HepG2 (cell line): ENCODE data around the gene DUS2. TPM values are rescaled to one million over a fixed set of nuclear protein-coding genes. Genes with fewer than 3 reads are reported as not detected.
A peak's percentile ranks its signal among the peaks of the same experiment; 100 is the strongest.

ENCODE experiments used
- ATAD3A ChIP-seq: sonication (generic); formaldehyde crosslinking; IDR thresholded peaks from 2 replicates; pipeline ENCODE4 v1.4.0; 2020; ENCODE audit warnings: missing genetic modification reagents
- CAMTA2 ChIP-seq: sonication (generic); formaldehyde crosslinking; IDR thresholded peaks from 2 replicates; pipeline ENCODE4 v1.4.0; 2020; ENCODE audit warnings: mild to moderate bottlenecking, missing genetic modification reagents, borderline replicate concordance
- DNMT3B ChIP-seq: conservative IDR thresholded peaks from 2 replicates; pipeline ENCODE4 v1.6.1; 2016; ENCODE audit warnings: missing biosample characterization, control low read depth
- ERF ChIP-seq: IDR thresholded peaks from 2 replicates; pipeline ENCODE4 v1.6.1; 2018; ENCODE audit warnings: missing biosample characterization, missing genetic modification reagents
- HMGXB4 ChIP-seq, 2 experiments: sonication (generic) in 1 of 2; formaldehyde crosslinking in 1 of 2; IDR thresholded peaks; 2 replicates each; pipeline versions ENCODE4 v1.4.0 to v1.6.1; 2018 to 2020; ENCODE audit warnings: missing genetic modification reagents in 2 of 2, borderline replicate concordance in 1 of 2, low read depth in 1 of 2, mild to moderate bottlenecking in 1 of 2, missing biosample characterization in 1 of 2
- HOMEZ ChIP-seq: IDR thresholded peaks from 2 replicates; pipeline ENCODE4 v1.6.1; 2016; ENCODE audit warnings: low read depth
- IRX3 ChIP-seq: sonication (generic); formaldehyde crosslinking; IDR thresholded peaks from 2 replicates; pipeline ENCODE4 v1.8.1; 2023; ENCODE audit warnings: mild to moderate bottlenecking, low read depth, missing genetic modification reagents, borderline replicate concordance
- KAT7 ChIP-seq: IDR thresholded peaks from 2 replicates; pipeline ENCODE4 v1.6.1; 2018; ENCODE audit warnings: borderline replicate concordance, missing compliant biosample characterization
- KDM2A ChIP-seq: sonication (generic); formaldehyde crosslinking; IDR thresholded peaks from 2 replicates; pipeline ENCODE4 v1.4.0; 2020; ENCODE audit warnings: low read depth, missing genetic modification reagents, borderline replicate concordance
- PRPF4 ChIP-seq: fragments of 200-400 bp; formaldehyde crosslinking; IDR thresholded peaks from 2 replicates; pipeline ENCODE4 v1.6.1; 2016; ENCODE audit warnings: low read length, low read depth; ENCODE audit not compliant: poor library complexity, severe bottlenecking
- SRF ChIP-seq: IDR thresholded peaks from 2 replicates; pipeline ENCODE4 v1.6.1; 2011; ENCODE audit warnings: mild to moderate bottlenecking, low read depth, low read length, moderate library complexity
- SYNCRIP ChIP-seq: fragments of 200-400 bp; formaldehyde crosslinking; IDR thresholded peaks from 2 replicates; pipeline ENCODE4 v1.6.1; 2018; ENCODE audit warnings: mild to moderate bottlenecking, low read depth, low read length; ENCODE audit not compliant: insufficient read depth
- ZNF160 ChIP-seq: sonication (generic); formaldehyde crosslinking; IDR thresholded peaks from 2 replicates; pipeline ENCODE4 v1.8.0; 2022; ENCODE audit warnings: mild to moderate bottlenecking, inconsistent platforms, missing genetic modification reagents
- ZNF207 ChIP-seq: fragments of 450-650 bp; IDR thresholded peaks from 2 replicates; pipeline ENCODE4 v1.6.1; 2016; ENCODE audit warnings: antibody characterized with exemption, borderline replicate concordance
- ZNF296 ChIP-seq: sonication (generic); formaldehyde crosslinking; conservative IDR thresholded peaks from 2 replicates; pipeline ENCODE4 v1.5.0; 2020; ENCODE audit warnings: mild to moderate bottlenecking, missing genetic modification reagents
- ZNF883 ChIP-seq: sonication (generic); formaldehyde crosslinking; IDR thresholded peaks from 2 replicates; pipeline ENCODE4 v1.5.1; 2020; ENCODE audit warnings: mild to moderate bottlenecking, missing genetic modification reagents; ENCODE audit errors: not compliant biosample characterization
- ZSCAN21 ChIP-seq: sonication (generic); formaldehyde crosslinking; IDR thresholded peaks from 2 replicates; pipeline ENCODE4 v1.8.0; 2022; ENCODE audit warnings: mild to moderate bottlenecking, missing genetic modification reagents, moderate library complexity, borderline replicate concordance
- polyA plus RNA-seq, 8 experiments: library from polyadenylated mRNA; depleted of rRNA in 3 of 8; stranded (reverse) in 7 of 8; unstranded in 1 of 8; fragments of >200 nt; fragmentation: Illumina TruSeq in 4 of 8; extraction: Trizol in 4 of 8; gene quantifications; 2 replicates each; pipeline versions ENCODE4 v1.2.1 to v1.2.3, GENCODE V29; 2011 to 2016; ENCODE audit warnings: low read depth in 4 of 8, missing spikeins in 1 of 8, mixed read lengths in 1 of 8; ENCODE audit not compliant: insufficient read depth in 1 of 8
- total RNA-seq, 5 experiments: library from RNA; depleted of rRNA; stranded (reverse); fragments of >200 nt; fragmentation: Illumina TruSeq; extraction: Trizol; gene quantifications; 2 replicates each; pipeline ENCODE4 v1.2.3, GENCODE V29; 2016; ENCODE audit warnings: low read depth in 1 of 5
- TF ChIP-seq, protein P1 (sequence below): sonication (generic); formaldehyde crosslinking; IDR thresholded peaks from 2 replicates; pipeline ENCODE4 v1.4.0; 2020; ENCODE audit warnings: missing genetic modification reagents
- TF ChIP-seq, protein P2 (sequence below): sonication (generic); formaldehyde crosslinking; IDR thresholded peaks from 2 replicates; pipeline ENCODE4 v1.4.0; 2020; ENCODE audit warnings: missing genetic modification reagents

The DUS2 gene
- total and polyA plus RNA-seq, 2 of the 13 experiments (the other 11 are each of a cell fraction or from before 2014, with no cell fraction given) = 17.8 to 25.1 TPM

- TF ChIP-seq HMGXB4 (CRISPR knock-in tag; IDR thresholded peaks at IDR 0.05; ENCODE audit: borderline replicate concordance in 1 of 2, low read depth in 1 of 2) (peak; percentile 97), IRX3 (CRISPR knock-in tag) (peak; percentile 86; the same call in 1 of the 2 replicates), ERF (CRISPR knock-in tag) (peak; percentile 73), ZNF207 (no peak), SRF (peak; percentile 83), KAT7 (CRISPR knock-in tag) (peak; percentile 99), ZNF296 (peak; percentile 12; the same call in 1 of the 2 replicates), HOMEZ (CRISPR knock-in tag) (peak; percentile 52; the same call in 1 of the 2 replicates), ZSCAN21 (CRISPR knock-in tag) (peak; percentile 94), ATAD3A (no peak; the same call in 1 of the 2 replicates), ZNF883 (peak; percentile 96), ZNF160 (CRISPR knock-in tag) (no peak), KDM2A (CRISPR knock-in tag) (peak; percentile 99), DNMT3B (CRISPR knock-in tag) (no peak; the same call in none of the 2 replicates), SYNCRIP (no peak), CAMTA2 (CRISPR knock-in tag) (no peak), PRPF4 (no peak)
- TF ChIP-seq, protein P1, sequence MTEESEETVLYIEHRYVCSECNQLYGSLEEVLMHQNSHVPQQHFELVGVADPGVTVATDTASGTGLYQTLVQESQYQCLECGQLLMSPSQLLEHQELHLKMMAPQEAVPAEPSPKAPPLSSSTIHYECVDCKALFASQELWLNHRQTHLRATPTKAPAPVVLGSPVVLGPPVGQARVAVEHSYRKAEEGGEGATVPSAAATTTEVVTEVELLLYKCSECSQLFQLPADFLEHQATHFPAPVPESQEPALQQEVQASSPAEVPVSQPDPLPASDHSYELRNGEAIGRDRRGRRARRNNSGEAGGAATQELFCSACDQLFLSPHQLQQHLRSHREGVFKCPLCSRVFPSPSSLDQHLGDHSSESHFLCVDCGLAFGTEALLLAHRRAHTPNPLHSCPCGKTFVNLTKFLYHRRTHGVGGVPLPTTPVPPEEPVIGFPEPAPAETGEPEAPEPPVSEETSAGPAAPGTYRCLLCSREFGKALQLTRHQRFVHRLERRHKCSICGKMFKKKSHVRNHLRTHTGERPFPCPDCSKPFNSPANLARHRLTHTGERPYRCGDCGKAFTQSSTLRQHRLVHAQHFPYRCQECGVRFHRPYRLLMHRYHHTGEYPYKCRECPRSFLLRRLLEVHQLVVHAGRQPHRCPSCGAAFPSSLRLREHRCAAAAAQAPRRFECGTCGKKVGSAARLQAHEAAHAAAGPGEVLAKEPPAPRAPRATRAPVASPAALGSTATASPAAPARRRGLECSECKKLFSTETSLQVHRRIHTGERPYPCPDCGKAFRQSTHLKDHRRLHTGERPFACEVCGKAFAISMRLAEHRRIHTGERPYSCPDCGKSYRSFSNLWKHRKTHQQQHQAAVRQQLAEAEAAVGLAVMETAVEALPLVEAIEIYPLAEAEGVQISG (CRISPR knock-in tag) = peak; percentile 95
- TF ChIP-seq, protein P2, sequence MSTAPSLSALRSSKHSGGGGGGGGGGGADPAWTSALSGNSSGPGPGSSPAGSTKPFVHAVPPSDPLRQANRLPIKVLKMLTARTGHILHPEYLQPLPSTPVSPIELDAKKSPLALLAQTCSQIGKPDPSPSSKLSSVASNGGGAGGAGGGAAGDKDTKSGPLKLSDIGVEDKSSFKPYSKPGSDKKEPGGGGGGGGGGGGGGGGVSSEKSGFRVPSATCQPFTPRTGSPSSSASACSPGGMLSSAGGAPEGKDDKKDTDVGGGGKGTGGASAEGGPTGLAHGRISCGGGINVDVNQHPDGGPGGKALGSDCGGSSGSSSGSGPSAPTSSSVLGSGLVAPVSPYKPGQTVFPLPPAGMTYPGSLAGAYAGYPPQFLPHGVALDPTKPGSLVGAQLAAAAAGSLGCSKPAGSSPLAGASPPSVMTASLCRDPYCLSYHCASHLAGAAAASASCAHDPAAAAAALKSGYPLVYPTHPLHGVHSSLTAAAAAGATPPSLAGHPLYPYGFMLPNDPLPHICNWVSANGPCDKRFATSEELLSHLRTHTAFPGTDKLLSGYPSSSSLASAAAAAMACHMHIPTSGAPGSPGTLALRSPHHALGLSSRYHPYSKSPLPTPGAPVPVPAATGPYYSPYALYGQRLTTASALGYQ = peak; percentile 68; the same call in 1 of the 2 replicates
Observed at GRCh38 chr16:68022728-68023537, at the start of gene DUS2, which contains the start of gene DDX28 (continued).
